Activated T-cell treated with anti-CD3 and anti-CD28 coated beads, Interleukin-2, amount 50 U/mL, for 4 hours (primary cell): Measurements from ENCODE around the gene GP2. TPM values are rescaled to one million over a fixed set of nuclear protein-coding genes. Genes with fewer than 3 reads are reported as not detected.

Experiments used
- ATAC-seq, 2 donors: fragments of 200-7000 bp; cut with Tn5 transposase; one replicate each; pipeline ENCODE4 v1.10.0; 2021
- DNase-seq: peaks from one replicate; pipeline ENCODE4 v3.0.0-alpha.2; 2020
- H3K27me3 Mint-ChIP-seq: one replicate; pipeline ENCODE4 v1.8.0; 2021; ENCODE audit warnings: low read depth, mixed read lengths
- H3K36me3 Mint-ChIP-seq: one replicate; pipeline ENCODE4 v1.8.0; 2022; ENCODE audit warnings: mixed read lengths; ENCODE audit not compliant: insufficient read depth
- H3K4me1 Mint-ChIP-seq: one replicate; pipeline ENCODE4 v1.8.0; 2021; ENCODE audit warnings: low read depth, mixed read lengths
- H3K4me3 Mint-ChIP-seq: one replicate; pipeline ENCODE4 v1.8.0; 2021; ENCODE audit warnings: mild to moderate bottlenecking, moderate library complexity, mixed read lengths
- H3K9me3 Mint-ChIP-seq: one replicate; pipeline ENCODE4 v1.8.0; 2021; ENCODE audit warnings: mixed read lengths
- total RNA-seq, 3 donors: library from RNA; stranded (reverse); gene quantifications; one replicate each; pipeline ENCODE4 v1.2.1, GENCODE V29; 2021

The GP2 gene
- total RNA-seq, result 1 to 10 TPM; 4.2 to 7.8 (median 6.6) TPM

GRCh38 chr16:20327444-20328041, at the start of gene GP2:
Gene GP2 (minus strand): TSS chr16:20327513. CDS start chr16:20326431, 1,082 bp downstream.
- ATAC-seq, result no peak
- no peak within 1 kb of the TSS for H3K4me3 Mint-ChIP-seq
- H3K4me1 Mint-ChIP-seq, result no peaks in the 10 kb centered on the region
- H3K36me3 Mint-ChIP-seq, result no peaks in the 10 kb centered on the region
- peaks cover under 1% of the 10 kb centered on the region for H3K27me3 Mint-ChIP-seq
- DNase-seq, result no peak
- H3K9me3 Mint-ChIP-seq, result no peaks in the 10 kb centered on the region

- no peaks in the 10 kb centered on the region for H3K9me3 Mint-ChIP-seq
These were observed 45.4 kb upstream of the GP2 start for GRCh38 chr16:20372701-20373100.

GRCh38 chr16:20369452-20370054, 42.2 kb upstream of the GP2 start:
- H3K4me3 Mint-ChIP-seq, result no peak overlapping the region

More at GRCh38 chr16:20372701-20373100, 45.4 kb upstream of the GP2 start:
- Mint-ChIP-seq H3K4me1 (no peaks in the 10 kb centered on the region), H3K4me3 (no peak overlapping the region), H3K36me3 (no peaks in the 10 kb centered on the region), H3K27me3 (peaks cover 11% of the 10 kb centered on the region)
- ATAC-seq (no peak), DNase-seq (no peak)

GRCh38 chr16:20364051-20364450, 36.7 kb upstream of the GP2 start:
- H3K4me1 Mint-ChIP-seq, result no peaks in the 10 kb centered on the region
- no peaks in the 10 kb centered on the region for H3K9me3 Mint-ChIP-seq
- no peak for ATAC-seq
- DNase-seq, result no peak
- H3K27me3 Mint-ChIP-seq, result peaks cover 11% of the 10 kb centered on the region
- H3K4me3 Mint-ChIP-seq, result no peak overlapping the region
- no peaks in the 10 kb centered on the region for H3K36me3 Mint-ChIP-seq

More at GRCh38 chr16:20369452-20370054, 42.2 kb upstream of the GP2 start:
- no peaks in the 10 kb centered on the region for H3K4me1 Mint-ChIP-seq
- DNase-seq (no peak), ATAC-seq (no peak)
- H3K36me3 Mint-ChIP-seq, result no peaks in the 10 kb centered on the region
- no peaks in the 10 kb centered on the region for H3K9me3 Mint-ChIP-seq
- peaks cover 10% of the 10 kb centered on the region for H3K27me3 Mint-ChIP-seq

- peaks cover 11% of the 10 kb centered on the region for H3K27me3 Mint-ChIP-seq
- no peak for ATAC-seq
- no peaks in the 10 kb centered on the region for H3K9me3 Mint-ChIP-seq
- no peaks in the 10 kb centered on the region for H3K4me1 Mint-ChIP-seq
- no peaks in the 10 kb centered on the region for H3K36me3 Mint-ChIP-seq
- no peak overlapping the region for H3K4me3 Mint-ChIP-seq
- DNase-seq, result no peak
These were observed 35.9 kb upstream of the GP2 start for GRCh38 chr16:20363191-20363590.

GRCh38 chr16:20359997-20360396, 32.7 kb upstream of the GP2 start:
- H3K4me1 Mint-ChIP-seq, result no peaks in the 10 kb centered on the region
- no peaks in the 10 kb centered on the region for H3K9me3 Mint-ChIP-seq
- ATAC-seq, result no peak
- H3K4me3 Mint-ChIP-seq, result no peak overlapping the region
- DNase-seq, result no peak
- no peaks in the 10 kb centered on the region for H3K36me3 Mint-ChIP-seq
- peaks cover 17% of the 10 kb centered on the region for H3K27me3 Mint-ChIP-seq

GRCh38 chr16:20355114-20355782, 27.9 kb upstream of the GP2 start:
- Mint-ChIP-seq H3K9me3 (no peaks in the 10 kb centered on the region), H3K4me3 (no peak overlapping the region), H3K4me1 (no peaks in the 10 kb centered on the region), H3K27me3 (peaks cover 20% of the 10 kb centered on the region), H3K36me3 (no peaks in the 10 kb centered on the region)
- DNase-seq (no peak), ATAC-seq (no peak)

- Mint-ChIP-seq H3K4me1 (no peaks in the 10 kb centered on the region), H3K36me3 (no peaks in the 10 kb centered on the region), H3K9me3 (no peaks in the 10 kb centered on the region), H3K27me3 (peaks cover 20% of the 10 kb centered on the region), H3K4me3 (no peak overlapping the region)
- DNase-seq (no peak), ATAC-seq (no peak)
These were observed 26.1 kb upstream of the GP2 start for GRCh38 chr16:20353379-20353778.

- DNase-seq (no peak), ATAC-seq (no peak)
- H3K36me3 Mint-ChIP-seq, result no peaks in the 10 kb centered on the region
- H3K27me3 Mint-ChIP-seq, result peaks cover 20% of the 10 kb centered on the region
- H3K4me1 Mint-ChIP-seq, result no peaks in the 10 kb centered on the region
- no peaks in the 10 kb centered on the region for H3K9me3 Mint-ChIP-seq
- H3K4me3 Mint-ChIP-seq, result no peak within 1 kb of the TSS
These were observed 25.3 kb upstream of the GP2 start, which contains the start of gene UMOD for GRCh38 chr16:20352615-20353014. Gene UMOD (minus strand): TSS chr16:20352715. CDS start chr16:20350737, 1,978 bp downstream.

GRCh38 chr16:20349615-20350014, 22.3 kb upstream of the GP2 start:
- Mint-ChIP-seq H3K4me1 (no peaks in the 10 kb centered on the region), H3K4me3 (no peak overlapping the region), H3K36me3 (no peaks in the 10 kb centered on the region), H3K9me3 (no peaks in the 10 kb centered on the region), H3K27me3 (peaks cover 6% of the 10 kb centered on the region)
- DNase-seq (no peak), ATAC-seq (no peak)

- H3K9me3 Mint-ChIP-seq, result no peaks in the 10 kb centered on the region
- DNase-seq (no peak), ATAC-seq (no peak)
- peaks cover 1% of the 10 kb centered on the region for H3K27me3 Mint-ChIP-seq
- no peaks in the 10 kb centered on the region for H3K36me3 Mint-ChIP-seq
- no peaks in the 10 kb centered on the region for H3K4me1 Mint-ChIP-seq
- H3K4me3 Mint-ChIP-seq, result no peak overlapping the region
These were observed 21.3 kb upstream of the GP2 start for GRCh38 chr16:20348365-20349185.

- Mint-ChIP-seq H3K4me1 (no peaks in the 10 kb centered on the region), H3K9me3 (no peaks in the 10 kb centered on the region), H3K27me3 (peaks cover 1% of the 10 kb centered on the region), H3K4me3 (no peak overlapping the region), H3K36me3 (no peaks in the 10 kb centered on the region)
- ATAC-seq (no peak), DNase-seq (no peak)
These were observed 20.5 kb upstream of the GP2 start for GRCh38 chr16:20347666-20348364.

GRCh38 chr16:20344611-20345010, 17.3 kb upstream of the GP2 start:
- ATAC-seq, result no peak
- no peak overlapping the region for H3K4me3 Mint-ChIP-seq
- no peaks in the 10 kb centered on the region for H3K9me3 Mint-ChIP-seq

GRCh38 chr16:20339744-20340143, 12.4 kb upstream of the GP2 start:
- Mint-ChIP-seq H3K4me3 (no peak overlapping the region), H3K36me3 (no peaks in the 10 kb centered on the region), H3K9me3 (no peaks in the 10 kb centered on the region), H3K27me3 (peaks cover 3% of the 10 kb centered on the region), H3K4me1 (no peaks in the 10 kb centered on the region)
- DNase-seq, result no peak
- no peak for ATAC-seq

More at GRCh38 chr16:20344611-20345010, 17.3 kb upstream of the GP2 start:
- Mint-ChIP-seq H3K27me3 (no peaks in the 10 kb centered on the region), H3K36me3 (no peaks in the 10 kb centered on the region), H3K4me1 (no peaks in the 10 kb centered on the region)
- no peak for DNase-seq
